ENCODE measurements around the gene ATCAY. TPM values are rescaled to one million over a fixed set of nuclear protein-coding genes. Genes with fewer than 3 reads are reported as not detected.

Gene ATCAY
- total RNA-seq, 4 donors from 2014 or later: 0.07 to 0.67 (median 0.12) TPM; not detected in 1

DNA sequence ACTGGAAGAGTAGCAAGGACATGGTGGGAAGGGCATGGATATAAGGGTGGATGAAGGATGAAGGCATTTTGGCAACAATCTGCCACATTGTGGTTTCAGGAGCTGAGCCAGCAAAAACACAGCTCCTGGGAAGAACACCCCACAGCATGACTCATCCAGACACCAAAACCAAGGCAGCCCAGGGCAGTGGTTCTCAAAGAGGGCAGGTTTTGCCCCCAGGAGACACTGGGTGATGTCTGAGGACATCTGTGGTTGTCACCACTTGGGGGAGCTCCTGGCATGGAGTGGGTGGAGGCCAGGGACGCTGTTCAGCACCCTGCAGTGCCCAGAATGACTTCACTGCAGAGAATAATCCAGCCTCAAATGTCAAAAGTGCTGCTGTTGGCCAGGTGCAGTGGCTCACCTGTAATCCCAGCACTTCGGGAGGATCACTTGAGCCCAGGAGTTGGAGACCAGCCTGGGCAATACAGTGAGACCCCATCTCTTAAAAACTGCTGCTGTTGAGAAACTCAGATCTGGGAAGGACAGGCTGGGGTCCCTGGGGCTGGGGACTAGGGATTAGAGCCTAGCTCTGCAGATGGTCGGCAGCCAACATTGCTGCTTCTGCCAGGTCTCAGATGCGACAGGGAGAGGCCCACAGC lies 27.8 kb upstream of the ATCAY start:
- ATAC-seq: no peak
- Histone ChIP-seq H3K9me3 (peaks cover 0 to 26% (median 3%) of the 10 kb centered on the region in 3 donors), H3K36me3 (no peaks in the 10 kb centered on the region), H3K4me3 (no peak overlapping the region), H3K4me1 (no peaks in the 10 kb centered on the region), H3K27me3 (no peaks in the 10 kb centered on the region), H3K27ac (no peak overlapping the region)
- no CpG with 5 or more reads among the region's 4 CpGs for WGBS, 2 donors (ENCODE audit: low coverage in 1 of 2)
- no peak for TF ChIP-seq POLR2AphosphoS5 (IDR thresholded peaks at IDR 0.05)
- TF ChIP-seq EP300 (IDR thresholded peaks at IDR 0.05): no peak
- no peak for TF ChIP-seq POLR2A (IDR thresholded peaks at IDR 0.05)
- TF ChIP-seq, protein P1, sequence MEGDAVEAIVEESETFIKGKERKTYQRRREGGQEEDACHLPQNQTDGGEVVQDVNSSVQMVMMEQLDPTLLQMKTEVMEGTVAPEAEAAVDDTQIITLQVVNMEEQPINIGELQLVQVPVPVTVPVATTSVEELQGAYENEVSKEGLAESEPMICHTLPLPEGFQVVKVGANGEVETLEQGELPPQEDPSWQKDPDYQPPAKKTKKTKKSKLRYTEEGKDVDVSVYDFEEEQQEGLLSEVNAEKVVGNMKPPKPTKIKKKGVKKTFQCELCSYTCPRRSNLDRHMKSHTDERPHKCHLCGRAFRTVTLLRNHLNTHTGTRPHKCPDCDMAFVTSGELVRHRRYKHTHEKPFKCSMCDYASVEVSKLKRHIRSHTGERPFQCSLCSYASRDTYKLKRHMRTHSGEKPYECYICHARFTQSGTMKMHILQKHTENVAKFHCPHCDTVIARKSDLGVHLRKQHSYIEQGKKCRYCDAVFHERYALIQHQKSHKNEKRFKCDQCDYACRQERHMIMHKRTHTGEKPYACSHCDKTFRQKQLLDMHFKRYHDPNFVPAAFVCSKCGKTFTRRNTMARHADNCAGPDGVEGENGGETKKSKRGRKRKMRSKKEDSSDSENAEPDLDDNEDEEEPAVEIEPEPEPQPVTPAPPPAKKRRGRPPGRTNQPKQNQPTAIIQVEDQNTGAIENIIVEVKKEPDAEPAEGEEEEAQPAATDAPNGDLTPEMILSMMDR (IDR thresholded peaks at IDR 0.05): no peak

DNA sequence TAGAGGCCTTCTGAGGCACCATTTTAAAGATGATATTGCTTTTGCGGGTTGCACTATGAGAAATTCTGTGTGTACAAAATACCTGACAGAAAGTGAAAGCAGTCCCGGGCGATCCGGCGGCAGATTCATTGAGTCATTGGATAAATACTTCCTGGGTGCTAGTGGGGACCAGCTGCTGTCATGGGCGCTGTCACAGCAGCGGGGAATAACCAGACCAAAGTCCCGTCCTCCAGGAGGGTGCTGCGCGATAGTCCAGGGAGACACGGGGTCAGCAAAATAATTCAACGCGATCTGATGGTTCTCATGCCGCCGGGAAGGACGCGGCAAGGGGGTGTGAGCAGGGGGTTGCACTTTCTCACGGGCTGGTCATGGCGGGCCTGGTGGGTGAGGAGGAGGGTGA lies 25.2 kb upstream of the ATCAY start:
- Histone ChIP-seq H3K9me3 (peaks cover 0 to 26% (median 3%) of the 10 kb centered on the region in 3 donors), H3K27ac (no peak overlapping the region), H3K36me3 (no peaks in the 10 kb centered on the region), H3K27me3 (no peaks in the 10 kb centered on the region), H3K4me3 (no peak overlapping the region), H3K4me1 (no peaks in the 10 kb centered on the region)
- 86% methylated on average over 17 of the region's 19 CpGs; no CpG with 5 or more reads in 1 of the 2 donors for WGBS, 2 donors (ENCODE audit: low coverage in 1 of 2)
- ATAC-seq: no peak
- TF ChIP-seq POLR2A (IDR thresholded peaks at IDR 0.05) (no peak), POLR2AphosphoS5 (IDR thresholded peaks at IDR 0.05) (no peak)

DNA sequence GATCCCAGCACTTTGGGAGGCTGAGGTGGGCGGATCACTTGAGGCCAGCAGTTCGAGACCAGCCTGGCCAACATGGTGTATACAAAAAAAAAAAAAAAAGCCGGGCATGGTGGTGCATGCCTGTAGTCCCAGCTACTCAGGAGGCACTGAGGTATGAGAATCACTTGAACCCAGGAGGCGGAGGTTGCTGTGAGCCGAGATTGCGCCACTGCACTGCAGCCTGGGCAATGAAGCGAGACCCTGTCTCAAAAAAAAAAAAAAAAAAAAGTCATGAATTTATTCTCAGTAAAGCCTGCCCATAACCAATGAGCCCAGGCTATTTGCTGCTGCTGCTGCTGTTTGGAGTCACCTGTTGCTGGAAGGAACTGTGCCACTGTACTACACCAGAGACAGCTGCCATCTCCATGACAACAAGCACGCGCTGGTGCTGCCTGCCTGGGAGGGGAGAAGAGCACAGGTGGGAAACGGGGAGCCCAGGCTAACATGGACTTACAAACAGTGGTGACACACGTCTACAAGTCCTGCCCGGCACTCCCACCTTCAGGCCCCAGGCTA lies 23.0 kb upstream of the ATCAY start:
- WGBS, 2 donors (ENCODE audit: low coverage in 1 of 2): 67 to 80% methylated on average over 6 to 9 of the region's 12 CpGs
- Histone ChIP-seq H3K27me3 (no peaks in the 10 kb centered on the region), H3K4me1 (no peaks in the 10 kb centered on the region), H3K36me3 (no peaks in the 10 kb centered on the region), H3K27ac (no peak overlapping the region), H3K9me3 (peaks cover 0 to 10% (median 0%) of the 10 kb centered on the region in 3 donors), H3K4me3 (no peak overlapping the region)
- TF ChIP-seq, protein P1 (IDR thresholded peaks at IDR 0.05): no peak
- no peak for TF ChIP-seq POLR2A (IDR thresholded peaks at IDR 0.05)
- no peak for TF ChIP-seq EP300 (IDR thresholded peaks at IDR 0.05)
- no peak for TF ChIP-seq POLR2AphosphoS5 (IDR thresholded peaks at IDR 0.05)
- no peak for ATAC-seq

DNA sequence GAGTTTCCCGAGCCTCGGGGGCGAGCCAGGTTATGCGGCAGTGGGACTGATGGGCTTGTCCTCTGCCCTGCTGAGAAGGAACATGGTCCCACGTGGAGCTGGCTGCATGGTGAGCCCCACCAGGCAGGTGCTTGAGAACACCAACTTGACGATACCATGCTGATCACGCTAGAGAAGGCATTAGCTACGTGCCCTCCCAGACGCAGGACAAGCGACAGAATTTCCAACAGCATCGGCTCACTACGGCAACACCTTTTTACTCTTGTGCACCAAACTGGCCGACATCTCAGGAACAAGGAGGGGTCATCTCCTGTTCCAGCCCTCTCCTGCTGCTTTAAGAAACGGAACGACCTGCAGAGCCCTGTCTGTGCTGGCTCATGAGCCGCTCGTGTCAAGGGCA lies 20.0 kb upstream of the ATCAY start:
- Histone ChIP-seq H3K4me3 (no peak overlapping the region), H3K36me3 (no peaks in the 10 kb centered on the region), H3K27me3 (no peaks in the 10 kb centered on the region), H3K4me1 (no peaks in the 10 kb centered on the region), H3K9me3 (no peaks in the 10 kb centered on the region), H3K27ac (no peak overlapping the region)
- 90 to 94% methylated on average over 6 to 7 of the region's 17 CpGs for WGBS, 2 donors (ENCODE audit: low coverage in 1 of 2)
- TF ChIP-seq POLR2A (IDR thresholded peaks at IDR 0.05) (no peak), POLR2AphosphoS5 (IDR thresholded peaks at IDR 0.05) (no peak)
- ATAC-seq: no peak

DNA sequence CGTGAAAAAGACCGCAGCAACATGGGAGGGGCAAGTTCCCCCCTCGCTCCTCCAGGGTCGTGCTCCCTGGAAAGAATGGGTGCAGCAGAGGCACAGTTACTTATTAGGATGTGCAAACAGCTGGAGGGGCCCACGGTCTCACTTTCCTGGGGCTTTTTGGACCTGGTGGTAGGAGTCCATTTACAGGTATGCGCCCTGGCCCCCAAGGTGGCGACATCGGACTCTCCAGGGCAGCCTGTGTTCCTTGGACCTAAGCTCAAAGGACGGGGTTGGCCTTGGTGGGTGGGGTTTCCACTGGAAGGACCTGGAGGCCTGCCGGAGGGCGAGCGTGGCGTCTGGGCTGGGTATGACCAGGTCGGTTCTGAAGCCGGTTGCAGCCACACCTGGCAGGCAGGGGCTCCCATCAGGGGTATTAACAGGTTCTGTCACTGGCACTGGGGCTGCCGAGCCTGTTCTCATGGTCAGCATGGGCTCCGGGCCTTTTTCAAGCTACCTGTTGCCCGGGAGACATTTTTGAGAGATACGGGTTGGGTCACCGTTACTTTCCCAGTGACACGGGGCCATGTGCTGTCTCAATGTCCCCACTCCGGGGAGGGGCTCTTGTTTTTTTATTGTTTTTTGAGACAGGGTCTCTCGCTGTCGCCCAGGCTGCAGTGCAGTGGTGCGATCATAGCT lies 17.5 kb upstream of the ATCAY start:
- H3K4me1 ChIP-seq: no peaks in the 10 kb centered on the region
- no peaks in the 10 kb centered on the region for H3K9me3 ChIP-seq
- no peak for TF ChIP-seq EP300 (IDR thresholded peaks at IDR 0.05)
- TF ChIP-seq, protein P1 (IDR thresholded peaks at IDR 0.05): no peak
- TF ChIP-seq POLR2AphosphoS5 (IDR thresholded peaks at IDR 0.05): no peak
- no peak for TF ChIP-seq POLR2A (IDR thresholded peaks at IDR 0.05)
- peaks cover 17% of the 10 kb centered on the region for H3K27me3 ChIP-seq
- ATAC-seq: no peak
- H3K27ac ChIP-seq: no peak overlapping the region
- 74 to 93% methylated on average over 10 to 11 of the region's 25 CpGs for WGBS, 2 donors (ENCODE audit: low coverage in 1 of 2)
- H3K36me3 ChIP-seq: no peaks in the 10 kb centered on the region
- no peak overlapping the region for H3K4me3 ChIP-seq

All from gastroesophageal sphincter (tissue), 4 donors.